H1 (cell line): Measurements from ENCODE around the gene KIF13A. TPM values are rescaled to one million over a fixed set of nuclear protein-coding genes. Genes with fewer than 3 reads are reported as not detected.

Source experiments
- CTCF ChIA-PET: fragments of 300-600 bp; sonication (Branson Sonifier 250); formaldehyde crosslinking; loops from one replicate; lab custom pipeline; 2021; ENCODE audit not compliant: partially characterized antibody; lab: Charles Lee
- POLR2A ChIA-PET: fragments of 300-600 bp; sonication (Branson Sonifier 250); formaldehyde crosslinking; loops from one replicate; lab custom pipeline; 2021; ENCODE audit warnings: inconsistent platforms; ENCODE audit not compliant: partially characterized antibody; lab: Charles Lee
- DNase-seq, 2 experiments: peaks; one replicate each; pipeline versions ENCODE4 v3.0.0 to v3.0.0-alpha.2; 2010 to 2022; ENCODE audit warnings: low spot score in 2 of 2, low read depth in 1 of 2, mixed read lengths in 1 of 2
- FAIRE-seq: peaks from 2 replicates; lab custom pipeline; 2011; peaks lifted over from hg19 to GRCh38; lab: Jason Lieb, UNC
- H2AFZ ChIP-seq: 2 replicates; pipeline ENCODE4 v1.8.1; 2012; ENCODE audit warnings: low read length, inconsistent platforms
- H2AK5ac ChIP-seq: 2 replicates; pipeline ENCODE4 v1.6.1; 2013; ENCODE audit warnings: low read depth, low read length
- H2BK120ac ChIP-seq: replicated peaks from 2 replicates; pipeline ENCODE3; 2013; ENCODE audit warnings: low read depth, low read length, inconsistent platforms
- H2BK12ac ChIP-seq: 2 replicates; pipeline ENCODE4 v1.6.1; 2013; ENCODE audit warnings: low read depth, low read length
- H2BK15ac ChIP-seq: 2 replicates; pipeline ENCODE4 v1.6.1; 2013; ENCODE audit warnings: low read length
- H2BK20ac ChIP-seq: 2 replicates; pipeline ENCODE4 v1.6.1; 2013; ENCODE audit warnings: low read length
- H2BK5ac ChIP-seq: 2 replicates; pipeline ENCODE4 v1.6.1; 2013; ENCODE audit warnings: low read depth, low read length
- H3K14ac ChIP-seq: 2 replicates; pipeline ENCODE4 v1.6.1; 2013; ENCODE audit warnings: inconsistent platforms; ENCODE audit not compliant: insufficient read length
- H3K18ac ChIP-seq: 2 replicates; pipeline ENCODE4 v1.6.1; 2013; ENCODE audit warnings: low read length; ENCODE audit errors: extremely low read depth
- H3K23ac ChIP-seq: 2 replicates; pipeline ENCODE4 v1.6.1; 2013; ENCODE audit warnings: inconsistent platforms; ENCODE audit not compliant: insufficient read length
- H3K23me2 ChIP-seq: 2 replicates; pipeline ENCODE4 v1.6.1; 2013; ENCODE audit warnings: low read depth, low read length
- H3K27ac ChIP-seq: 2 replicates; pipeline ENCODE4 v1.6.1; 2011; ENCODE audit warnings: low read depth, low read length, inconsistent platforms
- H3K27me3 ChIP-seq, 4 experiments: replicated peaks in 1 of 4; 1 replicate in 1 of 4; 2 replicates in 3 of 4; pipeline versions ENCODE4 v1.6.1 to v1.8.1; 2011 to 2013; ENCODE audit warnings: low read length in 3 of 4, mild to moderate bottlenecking in 3 of 4, inconsistent platforms in 2 of 4, mixed read lengths in 2 of 4, moderate library complexity in 1 of 4; ENCODE audit not compliant: control insufficient read depth in 3 of 4, insufficient read depth in 3 of 4; ENCODE audit errors: extremely low read depth in 1 of 4
- H3K36me3 ChIP-seq, 4 experiments: 2 replicates each; pipeline versions ENCODE4 v1.6.1 to v1.8.1; 2011 to 2013; ENCODE audit warnings: mild to moderate bottlenecking in 4 of 4, low read length in 3 of 4, moderate library complexity in 2 of 4, control low read depth in 1 of 4, inconsistent platforms in 1 of 4; ENCODE audit not compliant: insufficient read depth in 4 of 4, control insufficient read depth in 2 of 4
- H3K4ac ChIP-seq: replicated peaks from 2 replicates; pipeline ENCODE3; 2013; ENCODE audit warnings: low read length, low read depth, mixed read lengths, inconsistent platforms; ENCODE audit not compliant: insufficient read length
- H3K4me1 ChIP-seq, 4 experiments: replicated peaks in 1 of 4; 1 replicate in 1 of 4; 2 replicates in 3 of 4; pipeline versions ENCODE4 v1.6.1 to v1.8.1; 2011 to 2013; ENCODE audit warnings: low read length in 3 of 4, inconsistent platforms in 2 of 4, mixed read lengths in 1 of 4; ENCODE audit not compliant: insufficient read depth in 4 of 4, control insufficient read depth in 3 of 4
- H3K4me2 ChIP-seq, 2 experiments: 2 replicates each; pipeline versions ENCODE4 v1.6.1 to v1.8.1; 2011 to 2013; ENCODE audit warnings: low read depth in 2 of 2, low read length in 2 of 2, control low read depth in 1 of 2, inconsistent platforms in 1 of 2, mild to moderate bottlenecking in 1 of 2; ENCODE audit not compliant: insufficient read depth in 1 of 2
- H3K4me3 ChIP-seq, 4 experiments: fragments of 200-600, 300-600 bp in 1 of 4; sonication (generic), shearing (Covaris generic), sonication (Bioruptor Twin) in 1 of 4; 2 replicates each; pipeline versions ENCODE4 v1.5.1 to v1.8.1; 2011 to 2016; ENCODE audit warnings: low read length in 4 of 4, low read depth in 3 of 4, control low read depth in 2 of 4, inconsistent platforms in 2 of 4, mild to moderate bottlenecking in 2 of 4, mixed read lengths in 1 of 4, moderate library complexity in 1 of 4; ENCODE audit not compliant: insufficient read depth in 2 of 4; ENCODE audit errors: extremely low read depth in 1 of 4
- H3K56ac ChIP-seq: replicated peaks from 2 replicates; pipeline ENCODE3; 2013; ENCODE audit warnings: low read depth, mild to moderate bottlenecking, mixed read lengths, low read length, inconsistent platforms; ENCODE audit not compliant: insufficient read length
- H3K79me1 ChIP-seq: 2 replicates; pipeline ENCODE4 v1.6.1; 2013; ENCODE audit warnings: low read depth, low read length, control low read depth
- H3K79me2 ChIP-seq, 2 experiments: 2 replicates each; pipeline versions ENCODE4 v1.6.1 to v1.8.1; 2012 to 2013; ENCODE audit warnings: low read length in 2 of 2, mild to moderate bottlenecking in 2 of 2, inconsistent platforms in 1 of 2; ENCODE audit not compliant: insufficient read depth in 2 of 2, control insufficient read depth in 1 of 2
- H3K9ac ChIP-seq, 4 experiments: replicated peaks in 1 of 4; 1 replicate in 1 of 4; 2 replicates in 3 of 4; pipeline versions ENCODE4 v1.6.1 to v1.8.1; 2011 to 2013; ENCODE audit warnings: low read depth in 3 of 4, low read length in 3 of 4, control low read depth in 2 of 4, mild to moderate bottlenecking in 2 of 4, moderate library complexity in 2 of 4, inconsistent platforms in 1 of 4; ENCODE audit errors: extremely low read depth in 1 of 4
- H3K9me3 ChIP-seq, 2 experiments: 2 replicates each; pipeline versions ENCODE4 v1.6.1 to v1.8.1; 2012 to 2013; ENCODE audit warnings: mild to moderate bottlenecking in 2 of 2, moderate library complexity in 2 of 2, control low read depth in 1 of 2, inconsistent platforms in 1 of 2, low read depth in 1 of 2, low read length in 1 of 2, mixed read lengths in 1 of 2; ENCODE audit not compliant: insufficient read depth in 2 of 2
- H4K20me1 ChIP-seq, 2 experiments: replicated peaks in 1 of 2; 2 replicates each; pipeline versions ENCODE3 to v1.8.1; 2011 to 2013; ENCODE audit warnings: inconsistent platforms in 2 of 2, low read length in 2 of 2, mild to moderate bottlenecking in 1 of 2; ENCODE audit not compliant: insufficient read depth in 2 of 2, control insufficient read depth in 1 of 2
- H4K5ac ChIP-seq: 2 replicates; pipeline ENCODE4 v1.6.1; 2013; ENCODE audit warnings: low read length, low read depth, mixed read lengths, inconsistent platforms; ENCODE audit not compliant: insufficient read length
- H4K8ac ChIP-seq: 2 replicates; pipeline ENCODE4 v1.8.0; 2013; ENCODE audit warnings: mild to moderate bottlenecking, moderate library complexity, low read length, inconsistent platforms; ENCODE audit not compliant: insufficient read depth; ENCODE audit errors: extremely low read depth
- H4K91ac ChIP-seq: replicated peaks from 2 replicates; pipeline ENCODE3; 2013; ENCODE audit warnings: low read length, mixed read lengths, inconsistent platforms; ENCODE audit not compliant: insufficient read length
- ASH2L ChIP-seq: fragments of 200-600, 300-600 bp; sonication (generic); IDR thresholded peaks from one replicate; pipeline ENCODE4 v1.7.1; 2017; ENCODE audit warnings: low read length
- E2F6 ChIP-seq: IDR thresholded peaks from 2 replicates; pipeline ENCODE4 v1.6.1; 2012; ENCODE audit warnings: inconsistent platforms
- SUZ12 ChIP-seq: fragments of 200-600 bp; sonication (generic); IDR thresholded peaks from 2 replicates; pipeline ENCODE4 v1.6.1; 2012; ENCODE audit warnings: mild to moderate bottlenecking, inconsistent platforms, low read length, moderate library complexity, mixed read lengths
- WGBS, 2 experiments: shearing (Covaris generic) in 1 of 2; methylation state at CpG; one replicate each; pipeline versions ENCODE4 v1.1.6 to v1.1.7; 2013 to 2015; ENCODE audit warnings: low lambda C conversion rate in 2 of 2, mixed read lengths in 2 of 2, inconsistent platforms in 1 of 2, low coverage in 1 of 2, missing lambda C conversion rate in 1 of 2; ENCODE audit not compliant: insufficient replicate concordance in 2 of 2, insufficient coverage in 1 of 2, insufficient read length in 1 of 2; ENCODE audit errors: extremely low coverage in 1 of 2, missing lambda C conversion rate in 1 of 2; 5-methylcytosine and 5-hydroxymethylcytosine counted together
- polyA plus RNA-seq, 7 experiments: library from polyadenylated mRNA; depleted of rRNA in 3 of 7; stranded (reverse) in 5 of 7; unstranded in 2 of 7; fragments of >200 nt in 5 of 7; fragments of 200-250 nt in 2 of 7; gene quantifications; 1 replicate in 5 of 7; 2 replicates in 1 of 7; 4 replicates in 1 of 7; pipeline versions ENCODE4 v1.2.1 to v1.2.3, GENCODE V29; 2011 to 2013; ENCODE audit warnings: missing spikeins in 2 of 7, mixed read lengths in 2 of 7
- total RNA-seq: library from RNA; stranded (reverse); fragmentation: NEBNext Ultra II Directional; extraction: Animal tissue kit (Norgen Biotek cat#: 25700); gene quantifications from 2 replicates; pipeline ENCODE4 v1.2.1, GENCODE V29; 2021

The KIF13A gene
- total and polyA plus RNA-seq, 2 of the 8 experiments (the other 6 are each of a cell fraction or from before 2014, with no cell fraction given): 14.7 to 40.8 TPM

GRCh38 chr6:17910189-17910588 lies 77.2 kb downstream of the KIF13A start:
- 50% methylated on average over 2 of the region's 2 CpGs; no CpG with 5 or more reads in 1 of the 2 experiments for WGBS, 2 experiments
- H3K27ac ChIP-seq: no peak overlapping the region
- H2BK15ac ChIP-seq: no peak overlapping the region
- DNase-seq (no peak), FAIRE-seq (no peak)
- no peaks in the 10 kb centered on the region for H3K23me2 ChIP-seq
- H4K5ac ChIP-seq: no peak overlapping the region
- H2BK12ac ChIP-seq: no peak overlapping the region
- no peak overlapping the region for H2BK5ac ChIP-seq
- no peak overlapping the region for H4K8ac ChIP-seq
- POLR2A ChIA-PET: interaction anchor here (0.9 kb wide), 1 partner anchor 10 kb away, joined by 5 read pairs; no protein-coding TSS in a partner anchor
- peaks cover 0 to 13% (median 10%) of the 10 kb centered on the region in 4 experiments; a peak in 3 of 7 replicates for H3K4me1 ChIP-seq
- no peak overlapping the region for H2BK120ac ChIP-seq
- H3K79me2 ChIP-seq: peaks cover 0 to 54% of the 10 kb centered on the region in 2 experiments; a peak in 2 of 4 replicates
- H3K4me2 ChIP-seq: no peak overlapping the region
- H3K56ac ChIP-seq: no peak overlapping the region
- no peaks in the 10 kb centered on the region for H3K36me3 ChIP-seq
- no peak overlapping the region for H3K23ac ChIP-seq
- CTCF ChIA-PET: no interaction called here
- no peak overlapping the region for H4K91ac ChIP-seq
- H3K4me3 ChIP-seq: no peak overlapping the region
- H2AFZ ChIP-seq: no peak overlapping the region
- H4K20me1 ChIP-seq: no peaks in the 10 kb centered on the region
- H3K14ac ChIP-seq: no peak overlapping the region
- no peaks in the 10 kb centered on the region for H3K27me3 ChIP-seq
- H3K4ac ChIP-seq: no peak overlapping the region
- no peak overlapping the region for H3K9ac ChIP-seq
- TF ChIP-seq ASH2L: no peak
- TF ChIP-seq SUZ12: no peak
- no peak for TF ChIP-seq E2F6
- no peak overlapping the region for H3K18ac ChIP-seq
- H3K9me3 ChIP-seq: no peaks in the 10 kb centered on the region
- no peak overlapping the region for H2AK5ac ChIP-seq
- no peak overlapping the region for H2BK20ac ChIP-seq
- no peaks in the 10 kb centered on the region for H3K79me1 ChIP-seq
